NCI-H2196 (cell line): Measurements from ENCODE around the gene ZNG1A.
"Not testable (repeated sequence)": the region's sequence is repeated elsewhere in the genome, so short reads cannot be mapped to it uniquely, and the experiment has no call there.

Experiments used
- DNase-seq: peaks from one replicate; lab custom pipeline; 2025; ENCODE audit not compliant: unreplicated experiment; lab: John Stamatoyannopoulos, UW

Gene ZNG1A

DNA sequence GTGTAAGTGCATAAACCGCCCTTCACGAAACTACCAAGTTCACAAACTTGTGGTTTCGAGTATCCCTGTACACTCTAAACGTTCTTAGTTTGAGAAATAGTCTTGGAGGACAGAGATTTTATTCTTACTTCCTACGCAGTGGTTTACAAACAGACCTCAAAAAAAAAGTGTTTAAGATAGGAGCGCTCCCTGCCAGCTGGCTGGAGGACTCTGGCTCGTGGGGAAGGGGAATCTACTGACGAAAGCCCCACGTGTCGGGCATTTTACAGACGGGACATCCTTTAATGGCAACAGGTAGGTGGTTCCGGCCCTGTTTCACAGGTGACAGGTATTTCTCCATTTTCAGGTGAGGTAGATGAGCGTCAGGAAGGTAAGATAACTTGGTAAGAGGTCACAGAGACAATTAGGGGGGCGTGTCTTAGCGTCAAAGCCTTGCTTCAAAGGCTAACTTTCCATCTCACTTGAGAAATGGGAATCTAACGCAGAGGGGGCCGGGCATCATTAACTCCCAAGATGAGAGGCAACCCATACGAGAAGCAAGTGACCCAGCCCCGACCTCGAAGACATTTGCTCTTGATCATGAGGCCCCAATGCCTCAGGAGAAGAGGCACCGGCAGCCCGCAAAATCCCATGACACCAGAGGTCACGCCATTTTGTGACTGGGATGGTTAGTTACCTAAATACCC lies 573 bp downstream of the ZNG1A start:
- DNase-seq = not testable (repeated sequence)

- not testable (repeated sequence) for DNase-seq
Measured at GRCh38 chr9:169757-170156, 9.1 kb downstream of the ZNG1A start.

- DNase-seq = not testable (repeated sequence)
Measured at GRCh38 chr9:159871-160270, 19.0 kb downstream of the ZNG1A start.

GRCh38 chr9:151173-151572 lies 27.7 kb downstream of the ZNG1A start:
- not testable (repeated sequence) for DNase-seq

DNA sequence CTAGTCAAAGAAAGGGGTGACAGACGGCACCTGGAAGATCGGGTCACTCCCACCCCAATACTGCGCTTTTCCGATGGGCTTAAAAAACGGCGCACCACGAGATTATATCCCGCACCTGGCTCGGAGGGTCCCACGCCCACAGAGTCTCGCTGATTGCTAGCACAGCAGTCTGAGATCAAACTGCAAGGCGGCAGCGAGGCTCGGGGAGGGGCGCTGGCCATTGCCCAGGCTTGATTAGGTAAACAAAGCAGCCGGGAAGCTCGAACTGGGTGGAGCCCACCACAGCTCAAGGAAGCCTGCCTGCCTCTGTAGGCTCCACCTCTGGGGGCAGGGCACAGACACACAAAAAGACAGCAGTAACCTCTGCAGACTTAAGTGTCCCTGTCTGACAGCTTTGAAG lies 39.0 kb downstream of the ZNG1A start:
- DNase-seq = not testable (repeated sequence)

DNA sequence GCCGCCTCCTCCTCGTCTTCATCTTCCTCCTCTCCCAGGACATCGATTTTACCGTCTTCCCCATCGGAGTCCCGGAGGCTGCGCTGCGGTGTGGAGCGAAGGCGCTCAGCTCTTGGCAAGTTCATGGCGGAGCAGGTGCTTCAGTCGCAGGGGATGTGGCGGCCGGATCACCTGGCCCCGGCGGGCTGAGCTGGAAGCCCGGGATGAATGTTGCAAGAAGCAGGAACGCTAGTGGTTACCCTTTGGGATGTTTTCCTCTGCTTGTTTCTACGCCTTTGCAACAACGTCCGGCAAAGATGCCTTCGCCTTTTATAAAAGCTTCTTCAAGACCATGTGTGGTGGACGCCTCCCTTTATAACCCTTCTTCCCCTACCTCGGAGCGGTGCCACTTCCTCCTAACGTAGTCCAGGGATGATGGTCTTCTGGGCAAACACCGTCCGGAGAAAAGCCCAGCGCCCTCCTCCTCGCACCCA lies 60.8 kb downstream of the ZNG1A start, which contains the start of gene FOXD4:
FOXD4 (minus strand) TSS at position 423 of the 473 bp plus-strand sequence; CDS start at position 125, 298 bp downstream.
- DNase-seq = not testable (repeated sequence)

DNA sequence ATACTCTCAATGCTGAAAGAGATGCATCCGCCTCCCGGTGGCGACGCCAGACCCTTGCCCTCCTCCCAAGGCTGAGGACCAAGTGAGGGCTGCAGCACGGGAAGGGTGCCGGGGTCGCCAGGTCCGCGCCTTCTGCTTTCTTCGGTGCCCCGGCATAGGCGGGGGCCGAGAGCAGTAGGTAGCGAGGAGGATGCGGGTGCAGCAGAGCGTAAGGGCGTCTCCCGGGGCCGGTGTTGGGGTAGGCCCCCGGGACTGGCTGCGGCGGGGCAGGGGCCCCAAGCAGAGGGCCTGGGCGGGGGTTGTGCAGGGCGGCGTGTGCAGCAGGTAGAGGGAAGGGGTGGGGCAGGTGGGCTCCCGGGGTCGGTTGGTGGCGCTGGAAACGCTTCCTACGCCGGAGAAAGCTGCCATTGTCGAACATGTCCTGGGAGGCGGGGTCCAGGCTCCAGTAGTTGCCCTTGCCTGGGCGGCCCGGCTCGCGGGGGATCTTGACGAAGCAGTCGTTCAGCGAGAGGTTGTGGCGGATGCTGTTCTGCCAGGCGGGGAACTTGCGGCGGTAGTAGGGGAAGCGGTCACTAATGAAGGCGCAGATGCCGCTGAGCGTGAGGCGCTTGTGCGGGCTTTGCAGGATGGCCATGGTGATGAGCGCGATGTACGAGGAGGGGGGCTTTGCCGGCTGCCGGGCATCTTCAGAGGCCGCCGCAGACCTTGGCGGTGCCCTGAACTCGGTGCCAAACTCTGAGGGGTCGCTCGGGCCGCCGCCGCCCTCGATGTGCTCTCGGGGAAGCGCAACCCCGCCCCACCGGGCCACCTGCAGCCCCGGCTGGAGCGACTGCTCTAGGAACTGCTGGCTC lies 61.5 kb downstream of the ZNG1A start:
- DNase-seq = not testable (repeated sequence)

DNA sequence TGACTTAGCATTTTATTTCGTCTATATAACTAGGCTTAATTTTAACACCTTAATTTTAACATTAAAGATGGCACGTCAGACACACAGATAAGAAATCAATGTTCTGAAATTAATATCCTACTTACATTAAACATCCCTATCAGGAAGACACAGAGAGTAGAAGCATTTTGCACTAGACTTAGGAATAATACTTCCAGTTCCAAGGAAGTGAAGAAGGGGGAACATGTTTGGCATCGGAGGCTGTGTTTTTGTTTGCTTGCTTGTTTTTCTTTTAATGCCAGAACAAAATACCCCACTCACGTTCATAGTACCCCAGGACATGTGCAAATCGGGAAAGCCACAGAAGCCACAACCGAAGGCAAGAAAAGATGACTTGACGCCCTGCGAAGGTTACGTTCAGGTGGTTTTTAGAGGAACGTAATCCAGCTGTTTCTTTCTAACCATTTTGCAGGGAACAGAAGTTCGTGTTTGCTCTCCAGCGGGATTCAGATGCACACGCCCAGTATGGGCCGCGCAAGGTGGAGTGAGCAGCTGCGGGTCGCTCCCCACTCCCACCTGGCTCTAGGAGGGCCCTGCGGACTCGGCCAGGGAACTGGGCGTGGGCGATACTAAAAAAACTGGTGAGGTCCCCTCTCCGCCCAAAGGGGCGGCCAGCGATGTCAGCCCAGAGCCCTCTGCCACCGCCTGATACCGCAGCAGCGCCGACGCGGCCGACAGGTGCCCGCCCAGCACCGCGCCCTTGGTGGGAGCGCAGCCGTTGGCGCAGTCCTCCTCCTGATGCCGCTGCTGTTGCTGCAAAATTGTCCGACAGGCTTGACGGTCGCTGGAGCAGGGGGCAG lies 62.4 kb downstream of the ZNG1A start:
- not testable (repeated sequence) for DNase-seq

DNA sequence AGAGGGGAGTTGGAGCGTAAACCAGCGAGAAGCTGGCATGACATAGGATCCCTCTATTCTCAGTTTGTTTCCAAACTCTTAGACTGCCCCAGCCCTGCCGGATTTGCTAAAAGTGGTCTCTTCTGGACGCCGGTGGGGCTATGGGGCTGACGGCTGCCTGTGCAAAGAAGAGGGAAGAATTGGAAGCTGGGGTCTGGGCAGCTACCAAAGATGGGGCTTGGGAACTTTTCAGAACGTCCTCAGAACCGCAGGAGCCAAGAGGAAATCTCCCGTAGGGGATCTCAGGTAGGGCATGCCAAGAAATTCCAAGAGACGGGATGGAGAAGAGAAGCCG lies 63.8 kb downstream of the ZNG1A start:
- DNase-seq = not testable (repeated sequence)

GRCh38 chr9:114267-115117 lies 64.4 kb downstream of the ZNG1A start:
- peak; percentile 38 for DNase-seq

DNA sequence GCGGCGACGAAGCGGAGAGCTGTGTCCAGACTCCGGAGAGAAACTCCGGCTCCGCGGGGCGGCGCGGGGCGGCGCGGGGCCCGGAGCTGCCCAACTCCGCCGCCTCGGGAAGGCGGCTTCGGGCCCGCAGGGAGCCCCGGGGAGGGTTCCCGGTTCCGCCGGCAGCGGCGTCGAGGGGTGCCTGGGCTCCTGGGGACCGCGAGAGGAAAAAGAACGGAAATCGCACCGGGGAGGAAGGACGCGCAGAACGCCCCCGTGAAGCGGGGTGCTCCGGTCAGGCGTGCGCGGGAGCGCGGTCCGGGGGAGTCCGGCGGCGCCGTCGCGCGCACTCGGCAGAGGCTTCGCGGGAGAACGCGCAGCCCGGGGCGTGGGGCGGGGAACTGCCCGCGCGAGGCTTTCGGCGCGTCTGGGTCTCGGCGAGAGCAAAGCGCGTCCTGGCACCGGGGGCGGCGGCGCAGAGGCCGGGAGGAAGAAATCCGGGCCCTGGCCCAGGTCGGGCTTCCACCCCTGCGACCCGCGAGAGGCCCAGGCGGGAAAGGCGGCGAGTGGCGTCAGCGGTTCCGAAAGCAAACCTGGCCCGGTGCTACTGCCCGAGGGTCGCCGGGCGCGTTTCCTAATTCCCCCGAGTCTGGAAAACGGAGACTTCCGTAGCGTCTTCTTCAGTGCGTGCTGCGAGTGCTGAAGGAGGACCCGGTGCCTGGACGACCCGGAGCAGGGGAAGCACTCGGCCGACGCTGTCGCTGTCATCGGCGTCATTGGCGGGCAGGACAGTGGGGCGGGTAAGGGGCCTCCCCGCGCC lies 65.2 kb downstream of the ZNG1A start:
- DNase-seq = peak; percentile 41

- DNase-seq = not testable (repeated sequence)
Measured at GRCh38 chr9:112589-113467, 66.0 kb downstream of the ZNG1A start.

- DNase-seq = not testable (repeated sequence)
Measured at GRCh38 chr9:110672-111071, 68.2 kb downstream of the ZNG1A start.

- not testable (repeated sequence) for DNase-seq
Measured at GRCh38 chr9:109540-109939, 69.3 kb downstream of the ZNG1A start.

DNA sequence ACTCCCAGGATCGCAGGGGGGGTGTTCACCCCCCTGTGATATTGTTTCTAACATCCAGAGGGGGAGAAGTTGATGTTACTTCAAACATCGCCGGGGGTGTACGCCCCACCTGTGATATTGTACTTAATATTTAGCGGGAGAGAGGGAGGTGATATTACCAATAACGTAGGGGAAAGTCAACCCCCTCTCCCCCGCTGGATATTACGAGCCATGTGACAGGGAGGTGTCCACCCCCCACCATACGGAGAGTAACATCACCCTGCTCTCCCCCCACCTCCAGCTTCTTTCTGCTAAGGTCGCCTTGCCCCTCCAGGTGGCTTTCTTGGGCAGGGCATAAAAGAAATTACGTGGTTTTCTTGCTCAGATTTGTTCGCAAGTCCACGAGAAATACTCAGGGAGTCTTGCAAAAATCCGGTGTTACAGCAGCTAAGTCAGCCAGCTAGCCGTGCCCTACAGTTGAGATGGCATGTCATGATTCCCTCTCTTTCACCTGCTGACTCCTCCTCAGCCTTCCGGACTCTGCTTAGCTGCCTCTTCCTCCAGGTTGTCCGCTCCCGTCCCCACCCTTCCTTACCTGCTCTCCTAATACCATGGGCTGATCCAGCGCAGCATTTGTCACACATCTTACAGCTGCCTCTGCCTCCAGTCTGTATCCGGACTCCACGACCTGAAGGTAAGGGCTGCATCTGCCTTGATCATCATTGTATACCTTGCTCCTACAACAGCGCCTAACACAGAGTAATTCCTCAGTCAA lies 69.9 kb downstream of the ZNG1A start:
- DNase-seq = not testable (repeated sequence)

DNA sequence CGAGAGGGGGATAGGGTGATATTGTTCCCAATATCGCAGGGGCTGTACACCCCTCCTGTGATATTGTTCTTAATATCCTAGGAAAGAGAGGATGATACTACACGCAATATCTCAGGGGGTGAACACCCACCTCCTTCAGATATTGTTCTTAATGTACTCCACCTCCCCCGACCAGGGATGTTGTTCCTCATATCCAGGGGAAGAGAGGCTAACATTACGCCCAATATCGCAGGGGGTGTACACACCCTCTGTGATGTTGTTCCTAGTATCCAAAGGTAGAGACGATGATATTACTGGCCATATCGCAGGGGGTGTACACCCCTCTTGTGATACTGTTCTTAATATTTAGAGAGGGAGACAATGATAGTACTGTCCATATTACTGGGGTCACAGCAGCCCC lies 72.9 kb downstream of the ZNG1A start:
- not testable (repeated sequence) for DNase-seq

GRCh38 chr9:100430-100829 lies 78.4 kb downstream of the ZNG1A start:
- not testable (repeated sequence) for DNase-seq

DNA sequence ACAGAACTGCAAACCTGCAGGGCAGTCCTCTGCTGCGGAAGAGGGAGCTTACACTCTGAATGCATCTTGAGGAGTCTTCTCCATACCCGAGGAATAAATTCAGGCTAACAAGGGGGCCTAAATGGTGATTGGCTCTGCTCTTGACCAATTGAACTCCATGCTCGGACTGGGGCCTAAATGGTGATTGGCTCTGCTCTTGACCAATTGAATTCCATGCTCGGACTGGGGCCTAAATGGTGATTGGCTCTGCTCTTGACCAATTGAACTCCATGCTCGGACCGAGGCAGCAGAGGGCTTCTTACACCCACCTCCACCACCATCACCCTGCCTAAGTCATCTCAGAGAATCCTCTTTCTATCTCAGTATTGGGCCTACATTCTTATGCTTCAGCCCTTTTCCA lies 79.0 kb downstream of the ZNG1A start:
- not testable (repeated sequence) for DNase-seq
